Left renal cortex interstitium (tissue), 4 donors: ENCODE measurements around the gene CD9. TPM values are rescaled to one million over a fixed set of nuclear protein-coding genes. Genes with fewer than 3 reads are reported as not detected.

Experiments used
- DNase-seq, 4 donors: peaks; one replicate each; pipeline ENCODE4 v3.0.0-alpha.2; 2013; ENCODE audit warnings: low read depth in 4 of 4, low spot score in 2 of 4, missing footprints in 1 of 4
- polyA plus RNA-seq, 4 donors: library from polyadenylated mRNA; unstranded; fragments of 120-200 nt; gene quantifications; one replicate each; pipeline ENCODE4 v1.2.1, GENCODE V29; 2013; ENCODE audit not compliant: insufficient read length in 4 of 4

The CD9 gene
- polyA plus RNA-seq, 4 donors = 175 to 212 (median 194) TPM

- no peak for DNase-seq
These were observed 72.4 kb downstream of the CD9 start for GRCh38 chr12:6272300-6273204.

GRCh38 chr12:6273205-6273540 lies 73.0 kb downstream of the CD9 start:
- DNase-seq = no peak

GRCh38 chr12:6273541-6274230 lies 73.5 kb downstream of the CD9 start:
- DNase-seq = no peak

GRCh38 chr12:6274231-6275221 lies 74.3 kb downstream of the CD9 start:
- no peak for DNase-seq

- DNase-seq = no peak
These were observed 76.0 kb downstream of the CD9 start for GRCh38 chr12:6275928-6276887.

- no peak for DNase-seq
These were observed 76.9 kb downstream of the CD9 start for GRCh38 chr12:6276956-6277620.

GRCh38 chr12:6277982-6278438 lies 77.8 kb downstream of the CD9 start:
- DNase-seq = no peak

- no peak for DNase-seq
These were observed 78.4 kb downstream of the CD9 start for GRCh38 chr12:6278439-6279255.

- DNase-seq = no peak
These were observed 79.0 kb downstream of the CD9 start for GRCh38 chr12:6279256-6279628.

GRCh38 chr12:6279631-6280030 lies 79.4 kb downstream of the CD9 start:
- no peak for DNase-seq

GRCh38 chr12:6280053-6280469 lies 79.9 kb downstream of the CD9 start:
- no peak for DNase-seq

GRCh38 chr12:6280672-6281071 lies 80.5 kb downstream of the CD9 start:
- DNase-seq = no peak

GRCh38 chr12:6281081-6281809 lies 81.0 kb downstream of the CD9 start:
- no peak for DNase-seq

- no peak for DNase-seq
These were observed 82.2 kb downstream of the CD9 start for GRCh38 chr12:6282453-6282840.

- DNase-seq = no peak
These were observed 84.1 kb downstream of the CD9 start for GRCh38 chr12:6284273-6284672.

- DNase-seq = no peak
These were observed 84.9 kb downstream of the CD9 start for GRCh38 chr12:6285063-6285477.

GRCh38 chr12:6285532-6286306 lies 85.5 kb downstream of the CD9 start:
- DNase-seq = no peak
